ENCODE measurements around the gene CACNA2D2. TPM values are rescaled to one million over a fixed set of nuclear protein-coding genes. Genes with fewer than 3 reads are reported as not detected.

Gene CACNA2D2
- total and polyA plus RNA-seq, 2 of the 13 experiments (the other 11 are each of a cell fraction or from before 2014, with no cell fraction given) = not detected

DNA sequence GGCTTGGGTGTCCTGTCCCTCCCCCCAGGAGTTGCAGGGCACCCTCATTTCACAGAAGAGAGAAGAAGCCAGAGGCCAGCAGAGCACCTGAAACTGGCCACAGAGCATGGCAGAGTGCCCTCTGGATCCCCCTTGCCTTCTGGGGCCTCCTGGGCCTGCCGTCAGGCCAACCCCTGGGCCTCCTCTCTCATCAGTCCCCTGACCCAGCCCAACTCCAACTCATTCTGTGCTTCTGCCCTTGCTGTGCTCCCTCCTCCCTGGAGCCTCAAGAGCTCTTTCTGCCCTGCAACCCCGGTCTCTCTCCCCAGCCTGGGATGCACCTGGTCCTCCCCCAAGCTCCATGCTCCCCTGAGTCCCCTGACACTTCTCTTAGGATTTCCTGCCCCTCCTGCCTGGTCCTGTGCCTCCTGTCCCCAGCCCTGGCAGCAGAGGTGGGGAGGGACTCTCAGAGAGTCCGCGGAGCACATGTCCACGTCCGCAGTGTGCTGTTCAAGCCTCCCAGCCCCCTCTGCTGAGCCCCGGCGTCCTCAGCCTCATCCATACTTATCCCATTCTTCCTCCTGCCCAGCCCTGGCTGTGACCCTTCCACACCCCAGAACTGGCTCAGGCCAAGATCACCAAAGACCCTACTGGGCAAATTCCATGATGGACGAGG, 30.5 kb upstream of the CACNA2D2 start (continued):
- TF ChIP-seq, protein P1, sequence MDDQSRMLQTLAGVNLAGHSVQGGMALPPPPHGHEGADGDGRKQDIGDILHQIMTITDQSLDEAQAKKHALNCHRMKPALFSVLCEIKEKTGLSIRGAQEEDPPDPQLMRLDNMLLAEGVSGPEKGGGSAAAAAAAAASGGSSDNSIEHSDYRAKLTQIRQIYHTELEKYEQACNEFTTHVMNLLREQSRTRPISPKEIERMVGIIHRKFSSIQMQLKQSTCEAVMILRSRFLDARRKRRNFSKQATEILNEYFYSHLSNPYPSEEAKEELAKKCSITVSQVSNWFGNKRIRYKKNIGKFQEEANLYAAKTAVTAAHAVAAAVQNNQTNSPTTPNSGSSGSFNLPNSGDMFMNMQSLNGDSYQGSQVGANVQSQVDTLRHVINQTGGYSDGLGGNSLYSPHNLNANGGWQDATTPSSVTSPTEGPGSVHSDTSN (CRISPR knock-in tag; IDR thresholded peaks at IDR 0.05; ENCODE audit: borderline replicate concordance) = no peak
- TF ChIP-seq ZNF329 (CRISPR knock-in tag; IDR thresholded peaks at IDR 0.05; ENCODE audit: low read depth) = no peak
- TF ChIP-seq ZNF160 (CRISPR knock-in tag; IDR thresholded peaks at IDR 0.05) = no peak
- TF ChIP-seq ZNF839 (CRISPR knock-in tag; IDR thresholded peaks at IDR 0.05; ENCODE audit: borderline replicate concordance) = no peak

DNA sequence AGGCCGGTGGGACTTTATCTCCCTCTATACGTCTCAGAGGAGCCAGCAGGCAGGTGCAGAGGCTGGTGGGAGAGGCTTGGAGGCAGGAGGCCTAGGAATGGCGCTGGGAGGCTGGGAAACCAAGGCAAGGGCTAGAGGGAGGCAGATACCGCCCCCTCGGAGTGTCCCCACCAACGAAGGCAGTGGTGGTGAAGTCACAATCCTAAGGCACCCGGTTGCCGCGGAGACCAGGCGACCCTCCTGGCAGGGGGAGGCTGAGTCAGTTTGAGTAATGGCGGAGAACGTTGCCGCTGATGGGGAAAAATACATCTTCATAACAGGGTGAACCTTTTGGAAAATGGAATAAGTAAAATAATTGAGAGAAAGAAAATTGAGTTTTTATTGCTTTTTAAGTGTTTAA, 29.9 kb upstream of the CACNA2D2 start:
- TF ChIP-seq ZNF235 (CRISPR knock-in tag; IDR thresholded peaks at IDR 0.05; ENCODE audit: borderline replicate concordance) = no peak
- no peak for TF ChIP-seq SMAD1 (CRISPR knock-in tag; IDR thresholded peaks at IDR 0.05; ENCODE audit: borderline replicate concordance, low read depth)
- TF ChIP-seq ZFAT (CRISPR knock-in tag; conservative IDR thresholded peaks at IDR 0.05) = no peak
- TF ChIP-seq, protein P2, sequence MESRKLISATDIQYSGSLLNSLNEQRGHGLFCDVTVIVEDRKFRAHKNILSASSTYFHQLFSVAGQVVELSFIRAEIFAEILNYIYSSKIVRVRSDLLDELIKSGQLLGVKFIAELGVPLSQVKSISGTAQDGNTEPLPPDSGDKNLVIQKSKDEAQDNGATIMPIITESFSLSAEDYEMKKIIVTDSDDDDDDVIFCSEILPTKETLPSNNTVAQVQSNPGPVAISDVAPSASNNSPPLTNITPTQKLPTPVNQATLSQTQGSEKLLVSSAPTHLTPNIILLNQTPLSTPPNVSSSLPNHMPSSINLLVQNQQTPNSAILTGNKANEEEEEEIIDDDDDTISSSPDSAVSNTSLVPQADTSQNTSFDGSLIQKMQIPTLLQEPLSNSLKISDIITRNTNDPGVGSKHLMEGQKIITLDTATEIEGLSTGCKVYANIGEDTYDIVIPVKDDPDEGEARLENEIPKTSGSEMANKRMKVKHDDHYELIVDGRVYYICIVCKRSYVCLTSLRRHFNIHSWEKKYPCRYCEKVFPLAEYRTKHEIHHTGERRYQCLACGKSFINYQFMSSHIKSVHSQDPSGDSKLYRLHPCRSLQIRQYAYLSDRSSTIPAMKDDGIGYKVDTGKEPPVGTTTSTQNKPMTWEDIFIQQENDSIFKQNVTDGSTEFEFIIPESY (CRISPR knock-in tag; IDR thresholded peaks at IDR 0.05) = no peak
- TF ChIP-seq ARNT (IDR thresholded peaks at IDR 0.05) = no peak
- Histone ChIP-seq H3K27ac (ENCODE audit: extremely low read length, insufficient read depth, low read length) (no peak overlapping the region), H3K4me2 (ENCODE audit: low read depth, low read length) (no peak overlapping the region), H3K79me2 (ENCODE audit: insufficient read depth, low read length) (no peaks in the 10 kb centered on the region), H3K36me3 (replicated peaks in 1 of 2; ENCODE audit: control insufficient read depth in 1 of 2, insufficient read depth in 2 of 2, low read length in 2 of 2) (no peaks in the 10 kb centered on the region), H3K4me1 (ENCODE audit: insufficient read depth, low read length) (no peaks in the 10 kb centered on the region), H3K4me3 (replicated peaks in 1 of 3; ENCODE audit: insufficient read depth in 1 of 3, low read depth in 2 of 3, low read length in 3 of 3) (no peak overlapping the region), H3K9ac (ENCODE audit: insufficient read depth, low read depth, low read length) (no peak overlapping the region), H4K20me1 (ENCODE audit: insufficient read depth, low read length) (no peaks in the 10 kb centered on the region), H3K27me3 (ENCODE audit: control insufficient read depth in 1 of 2, insufficient read depth in 2 of 2, low read length in 2 of 2) (peaks cover 7 to 80% of the 10 kb centered on the region in 2 experiments; a peak in 4 of 5 replicates), H2AFZ (ENCODE audit: low read length) (no peak overlapping the region), H3K9me3 (ENCODE audit: low read length) (no peaks in the 10 kb centered on the region)
- FAIRE-seq (no peak), ATAC-seq (no peak), DNase-seq (ENCODE audit: low spot score) (no peak)
- ChIA-PET CTCF (ENCODE audit: low intra/inter-chr PET ratio, low total read pairs) (no interaction called here), POLR2A (no interaction called here)
- 40% methylated on average over 13 of the region's 13 CpGs for WGBS (ENCODE audit: low lambda C conversion rate)
- in situ Hi-C loops (cut with HindIII; ENCODE audit: extremely low pct_ligation_motif_present, low pct_unique_long_range_greater_than_20kb) (no loop called here), intact Hi-C loops (cut with micrococcal nuclease; ENCODE audit: unreplicated experiment) (no loop called here)
- BruUV-seq (replicated peaks) = no TSS peak

Measured in HepG2 (cell line).